ENCODE results near the gene ZNF608. TPM values are rescaled to one million over a fixed set of nuclear protein-coding genes. Genes with fewer than 3 reads are reported as not detected.

ZNF608 gene
- total RNA-seq, 4 donors from 2014 or later = 26.6 to 33.4 (median 29.5) TPM

- 83% methylated on average over 4 of the region's 4 CpGs for WGBS
- peak overlapping the region in 2 of 4 donors; percentile 57 to 62 for H3K27ac ChIP-seq (replicated peaks in 1 of 4)
- H3K36me3 ChIP-seq = no peaks in the 10 kb centered on the region
- peaks cover 70 to 97% (median 82%) of the 10 kb centered on the region in 4 donors for H3K4me1 ChIP-seq
- TF ChIP-seq EP300 (IDR thresholded peaks at IDR 0.05) = no peak
- TF ChIP-seq POLR2A (IDR thresholded peaks at IDR 0.05; ENCODE audit: low read depth) = no peak
- no peak for TF ChIP-seq POLR2AphosphoS5 (IDR thresholded peaks at IDR 0.05)
- TF ChIP-seq CTCF (IDR thresholded peaks at IDR 0.05) = no peak
- intact Hi-C loops (cut with DNase I) = no loop called here
- no peak for DNase-seq (ENCODE audit: extremely low spot score)
- H3K9me3 ChIP-seq = no peaks in the 10 kb centered on the region
- H3K27me3 ChIP-seq = no peaks in the 10 kb centered on the region
- no peak overlapping the region for H3K4me3 ChIP-seq
Observed at GRCh38 chr5:124706051-124706450, 40.4 kb downstream of the ZNF608 start.

- DNase-seq (ENCODE audit: extremely low spot score) = no peak
- H3K27me3 ChIP-seq = no peaks in the 10 kb centered on the region
- no peaks in the 10 kb centered on the region for H3K9me3 ChIP-seq
- intact Hi-C loops (cut with DNase I) = no loop called here
- 80% methylated on average over 2 of the region's 2 CpGs for WGBS
- no peak for TF ChIP-seq EP300 (IDR thresholded peaks at IDR 0.05)
- TF ChIP-seq CTCF (IDR thresholded peaks at IDR 0.05) = no peak
- no peak for TF ChIP-seq POLR2A (IDR thresholded peaks at IDR 0.05; ENCODE audit: low read depth)
- TF ChIP-seq POLR2AphosphoS5 (IDR thresholded peaks at IDR 0.05) = no peak
- no peak overlapping the region for H3K27ac ChIP-seq (replicated peaks in 1 of 4)
- H3K4me1 ChIP-seq = peaks cover 70 to 97% (median 83%) of the 10 kb centered on the region in 4 donors
- no peak overlapping the region for H3K4me3 ChIP-seq
- H3K36me3 ChIP-seq = no peaks in the 10 kb centered on the region
Observed at GRCh38 chr5:124705577-124705976, 40.9 kb downstream of the ZNF608 start.

GRCh38 chr5:124704594-124705284, 41.7 kb downstream of the ZNF608 start:
- WGBS = 73% methylated on average over 5 of the region's 6 CpGs
- Histone ChIP-seq H3K9me3 (no peaks in the 10 kb centered on the region), H3K4me1 (peaks cover 68 to 97% (median 81%) of the 10 kb centered on the region in 4 donors), H3K27ac (replicated peaks in 1 of 4) (peak overlapping the region in 3 of 4 donors; percentile 4 to 25 (median 5)), H3K36me3 (no peaks in the 10 kb centered on the region), H3K4me3 (no peak overlapping the region), H3K27me3 (no peaks in the 10 kb centered on the region)
- DNase-seq (ENCODE audit: extremely low spot score) = no peak
- no peak for TF ChIP-seq CTCF (IDR thresholded peaks at IDR 0.05)
- TF ChIP-seq EP300 (IDR thresholded peaks at IDR 0.05) = no peak
- TF ChIP-seq POLR2AphosphoS5 (IDR thresholded peaks at IDR 0.05) = no peak
- TF ChIP-seq POLR2A (IDR thresholded peaks at IDR 0.05; ENCODE audit: low read depth) = no peak
- intact Hi-C loops (cut with DNase I) = no loop called here

GRCh38 chr5:124703995-124704394, 42.4 kb downstream of the ZNF608 start:
- DNase-seq (ENCODE audit: extremely low spot score) = no peak
- Histone ChIP-seq H3K36me3 (no peaks in the 10 kb centered on the region), H3K27ac (replicated peaks in 1 of 4) (peak overlapping the region in 2 of 4 donors; percentile 4 to 5), H3K9me3 (no peaks in the 10 kb centered on the region), H3K27me3 (no peaks in the 10 kb centered on the region), H3K4me1 (peaks cover 64 to 96% (median 79%) of the 10 kb centered on the region in 4 donors), H3K4me3 (no peak overlapping the region)
- no peak for TF ChIP-seq POLR2A (IDR thresholded peaks at IDR 0.05; ENCODE audit: low read depth)
- no peak for TF ChIP-seq POLR2AphosphoS5 (IDR thresholded peaks at IDR 0.05)
- TF ChIP-seq CTCF (IDR thresholded peaks at IDR 0.05) = no peak
- no peak for TF ChIP-seq EP300 (IDR thresholded peaks at IDR 0.05)
- 70% methylated on average over 4 of the region's 4 CpGs for WGBS
- intact Hi-C loops (cut with DNase I) = no loop called here
